ENCODE measurements around the gene BAHCC1. TPM values are rescaled to one million over a fixed set of nuclear protein-coding genes. Genes with fewer than 3 reads are reported as not detected.
A peak's percentile ranks its signal among the peaks of the same experiment; 100 is the strongest.

Gene BAHCC1
- total RNA-seq, 1 donor from 2014 or later, result 9.9 TPM

DNA sequence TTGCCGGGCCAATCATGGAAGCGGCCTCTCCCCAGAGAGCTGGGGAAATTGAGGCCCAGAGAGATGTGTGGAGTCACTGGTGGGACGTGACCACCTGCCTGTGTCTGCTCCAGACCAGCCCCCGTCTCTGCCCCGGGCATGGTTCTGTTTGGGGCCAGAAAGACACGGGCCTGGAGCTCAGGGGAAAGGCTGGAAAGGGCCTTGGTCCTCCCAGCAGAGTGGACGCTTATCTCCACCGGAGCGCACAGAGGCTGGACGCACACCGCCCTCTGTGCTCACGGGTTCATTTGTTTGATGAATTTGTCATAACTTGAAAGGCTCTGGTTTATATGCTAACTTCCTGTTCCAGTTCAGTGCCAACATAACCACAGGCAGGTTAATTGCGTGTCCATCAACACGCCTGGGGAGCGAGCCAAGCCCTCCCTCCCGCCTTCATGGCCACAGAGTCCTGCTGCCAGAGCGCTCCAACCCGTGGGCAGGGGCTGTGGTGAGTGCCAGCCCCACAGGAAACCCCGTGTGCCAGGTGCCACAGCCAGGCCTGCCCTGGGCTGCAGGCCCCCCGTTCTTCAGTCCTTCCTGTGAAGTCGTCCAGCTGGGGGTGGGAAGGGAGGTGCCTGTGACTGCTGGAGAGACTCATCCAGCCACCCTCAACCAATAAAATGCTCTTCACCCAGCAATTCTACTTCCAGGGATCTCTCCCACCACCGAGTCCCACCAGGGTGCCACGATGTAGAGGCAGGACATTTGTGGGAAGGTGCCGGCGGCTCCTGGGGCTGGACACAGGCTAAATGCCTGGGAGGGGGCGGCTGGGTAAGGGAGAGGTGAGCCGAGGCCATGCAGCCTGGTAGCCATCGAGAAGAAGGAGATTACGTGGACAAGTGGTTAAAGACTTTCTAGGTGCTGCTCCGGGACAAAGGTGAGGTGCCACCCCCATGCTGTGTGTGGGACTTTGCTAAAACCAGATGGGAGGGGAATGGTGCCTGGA is 29.4 kb upstream of the BAHCC1 start:
- intact Hi-C loops (cut with DNase I), result no loop called here

GRCh38 chr17:81366648-81367047 is 28.6 kb upstream of the BAHCC1 start:
- ATAC-seq (no peak), DNase-seq (ENCODE audit: missing footprints) (no peak)
- intact Hi-C loops (cut with DNase I), result no loop called here

More for the DNA sequence above, 29.4 kb upstream of the BAHCC1 start:
- ATAC-seq (peak; percentile 18), DNase-seq (ENCODE audit: missing footprints) (no peak)

- intact Hi-C loops (cut with DNase I), result no loop called here
- ATAC-seq, result no peak
- DNase-seq (ENCODE audit: missing footprints), result no peak
Measured at GRCh38 chr17:81367171-81367570, 28.1 kb upstream of the BAHCC1 start.

DNA sequence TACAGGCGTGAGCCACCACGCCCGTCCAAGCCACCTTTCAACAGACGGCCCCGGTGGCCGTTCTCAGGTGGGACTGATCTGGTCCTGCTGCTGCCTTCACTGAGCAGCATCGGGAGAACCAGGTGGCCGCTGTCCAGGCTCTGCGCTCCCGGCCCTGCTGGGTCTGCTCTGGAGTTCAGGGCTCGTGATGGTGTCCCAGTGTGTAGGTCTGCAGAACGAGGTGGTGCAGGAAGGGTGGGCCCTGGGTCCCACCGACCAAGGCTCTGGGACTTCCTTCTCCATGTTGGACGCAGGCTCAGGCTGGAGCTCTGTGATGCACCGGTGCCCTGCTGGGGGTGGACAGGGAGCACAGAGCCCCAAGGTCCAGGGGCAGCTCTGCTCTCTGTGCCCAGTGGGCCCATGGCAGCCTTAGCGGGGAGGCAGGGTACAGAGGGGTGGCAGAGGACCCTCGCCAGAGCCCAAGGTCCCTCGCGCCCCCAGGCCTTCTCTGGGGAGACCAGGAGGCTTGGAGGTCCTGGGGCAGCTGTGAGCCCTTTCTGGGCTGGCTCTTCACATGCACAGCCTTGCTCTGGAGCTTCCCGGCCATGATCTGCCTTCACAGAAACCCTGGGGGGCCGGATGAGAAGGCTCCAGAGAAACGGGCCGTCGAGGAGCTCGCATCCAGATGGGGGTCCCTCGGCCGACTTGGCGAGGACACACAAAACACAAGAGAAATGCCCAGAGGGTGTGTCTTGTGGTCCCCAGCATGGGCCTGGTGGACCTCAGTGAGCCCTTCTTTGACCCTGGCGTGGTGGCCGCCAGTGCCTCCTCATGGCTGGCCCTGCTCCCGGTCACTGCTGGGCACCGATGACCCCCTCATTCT is 26.9 kb upstream of the BAHCC1 start:
- ATAC-seq (no peak), DNase-seq (ENCODE audit: missing footprints) (no peak)
- intact Hi-C loops (cut with DNase I), result no loop called here

DNA sequence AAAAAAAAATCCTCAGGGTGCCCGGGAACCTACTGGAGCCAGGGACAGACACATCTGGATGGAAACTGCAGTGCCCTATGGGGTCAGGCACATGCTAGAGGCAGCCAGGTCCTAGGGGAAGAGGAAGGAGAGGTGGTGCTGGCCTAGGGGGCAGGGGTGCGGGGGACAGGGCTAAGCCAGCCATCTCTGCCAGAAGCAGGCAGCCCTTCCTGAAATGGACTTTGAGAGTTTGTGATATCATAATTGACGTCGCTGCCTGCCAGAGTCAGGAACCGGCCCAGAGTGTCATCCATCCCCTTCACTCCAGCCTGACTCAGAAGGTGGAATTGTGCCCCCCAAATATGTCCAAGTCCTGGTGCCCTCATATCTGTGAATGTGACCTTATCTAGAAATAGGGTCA is 25.0 kb upstream of the BAHCC1 start:
- intact Hi-C loops (cut with DNase I), result no loop called here
- ATAC-seq (no peak), DNase-seq (ENCODE audit: missing footprints) (no peak)

- ATAC-seq (peak; percentile 91), DNase-seq (ENCODE audit: missing footprints) (peak; percentile 71)
- intact Hi-C loops (cut with DNase I), result no loop called here
Measured at GRCh38 chr17:81371910-81372760, 23.1 kb upstream of the BAHCC1 start.

- intact Hi-C loops (cut with DNase I), result no loop called here
- ATAC-seq (no peak), DNase-seq (ENCODE audit: missing footprints) (peak; percentile 65)
Measured at GRCh38 chr17:81373536-81374160, 21.6 kb upstream of the BAHCC1 start.

DNA sequence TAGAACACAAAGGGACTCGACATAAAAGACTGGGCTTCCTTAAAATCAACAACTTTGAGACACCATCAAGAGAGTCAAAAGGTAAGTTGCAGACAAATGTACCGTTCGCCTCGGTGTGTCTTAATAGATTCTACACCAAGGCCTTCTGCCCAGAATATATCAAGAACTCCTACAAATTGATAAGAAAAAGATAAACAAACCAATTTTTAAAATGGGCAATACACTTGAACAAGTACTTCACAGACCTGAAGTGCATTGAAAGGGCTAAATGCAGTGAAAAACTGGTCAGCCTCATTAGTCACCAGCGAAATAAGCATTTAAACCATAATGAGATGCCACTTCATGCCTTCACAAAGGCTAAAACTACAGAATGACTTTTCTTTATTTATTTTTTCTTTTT is 20.4 kb upstream of the BAHCC1 start:
- intact Hi-C loops (cut with DNase I), result no loop called here
- no peak for DNase-seq (ENCODE audit: missing footprints)
- ATAC-seq, result no peak

GRCh38 chr17:81376946-81377714 is 18.1 kb upstream of the BAHCC1 start:
- ATAC-seq (no peak), DNase-seq (ENCODE audit: missing footprints) (no peak)
- intact Hi-C loops (cut with DNase I), result no loop called here

GRCh38 chr17:81378941-81379511 is 16.2 kb upstream of the BAHCC1 start:
- DNase-seq (ENCODE audit: missing footprints) (peak; percentile 23), ATAC-seq (no peak)
- intact Hi-C loops (cut with DNase I), result no loop called here

- peak; percentile 41 for DNase-seq (ENCODE audit: missing footprints)
- intact Hi-C loops (cut with DNase I), result no loop called here
- ATAC-seq, result no peak
Measured at GRCh38 chr17:81379523-81379942, 15.7 kb upstream of the BAHCC1 start.

GRCh38 chr17:81380131-81380530 is 15.1 kb upstream of the BAHCC1 start:
- ATAC-seq (no peak), DNase-seq (ENCODE audit: missing footprints) (no peak)
- intact Hi-C loops (cut with DNase I), result no loop called here

- DNase-seq (ENCODE audit: missing footprints), result peak; percentile 65
- intact Hi-C loops (cut with DNase I), result no loop called here
- ATAC-seq, result no peak
Measured at GRCh38 chr17:81380666-81381518, 14.4 kb upstream of the BAHCC1 start.

- intact Hi-C loops (cut with DNase I), result no loop called here
- DNase-seq (ENCODE audit: missing footprints) (peak; percentile 43), ATAC-seq (no peak)
Measured at GRCh38 chr17:81381632-81382577, 13.4 kb upstream of the BAHCC1 start.

DNA sequence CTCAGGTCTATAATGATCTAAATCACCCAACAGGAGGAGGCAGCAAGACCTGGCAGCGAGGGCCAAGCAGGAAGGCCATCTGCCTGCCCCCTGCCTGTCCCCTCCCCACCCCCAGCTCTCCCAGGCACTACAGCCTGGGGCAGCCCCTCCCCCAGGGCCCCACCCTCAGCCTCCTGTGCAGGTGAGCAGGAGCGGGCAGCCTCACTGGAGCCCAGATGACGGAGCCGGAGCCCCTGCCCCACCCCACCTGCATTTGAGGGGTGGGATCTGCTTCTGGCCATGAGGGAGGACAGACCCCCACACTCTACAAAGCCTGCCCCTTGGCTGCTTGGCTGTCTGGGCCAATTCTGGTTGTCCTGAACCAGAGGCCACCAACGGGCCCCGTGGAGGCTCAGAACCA is 12.4 kb upstream of the BAHCC1 start:
- no peak for ATAC-seq
- DNase-seq (ENCODE audit: missing footprints), result peak; percentile 43
- intact Hi-C loops (cut with DNase I), result no loop called here
